K562 (cell line): ENCODE data around the gene ABR. TPM values are rescaled to one million over a fixed set of nuclear protein-coding genes. Genes with fewer than 3 reads are reported as not detected.

ENCODE experiments used
- ATAC-seq: fragments of 200-7000 bp; cut with Tn5 transposase; 3 replicates; pipeline ENCODE4 v1.9.1; 2020; ENCODE audit warnings: moderate library complexity
- BruUV-seq: library from RNA; stranded (reverse); fragments of 400-500 nt; replicated peaks from 2 replicates; lab custom pipeline; 2021; lab: Mats Ljungman, UMichigan
- CTCF ChIA-PET: fragments of 300-600 bp; formaldehyde crosslinking; extraction: SDS; loops from one replicate; lab custom pipeline; 2021; ENCODE audit warnings: low intra/inter-chr PET ratio; lab: Yijun Ruan, JAX
- POLR2A ChIA-PET: fragments of 300-600, 350-650 bp; sonication (Branson Sonifier 250); formaldehyde crosslinking; extraction: SDS; loops from one replicate; lab custom pipeline; 2021; ENCODE audit warnings: antibody characterized with exemption, inconsistent platforms; lab: Yijun Ruan, JAX
- DNase-seq, 4 experiments: peaks; one replicate each; pipeline versions ENCODE4 v3.0.0 to v3.0.0-alpha.2; 2011 to 2018; ENCODE audit warnings: low spot score in 3 of 4, mixed read lengths in 3 of 4; ENCODE audit errors: extremely low read depth in 1 of 4
- FAIRE-seq: peaks from 2 replicates; lab custom pipeline; 2011; peaks lifted over from hg19 to GRCh38; lab: Jason Lieb, UNC
- H2AFZ ChIP-seq: 2 replicates; pipeline ENCODE4 v1.6.0; 2011; ENCODE audit warnings: low read depth, low read length, control low read depth, inconsistent platforms
- H3K27ac ChIP-seq: fragments of 200-600 bp; 3 replicates; pipeline ENCODE4 v1.8.0; 2011; ENCODE audit warnings: low read depth, mild to moderate bottlenecking, control low read depth, inconsistent platforms, low read length, moderate library complexity, mixed read lengths; ENCODE audit errors: extremely low read depth
- H3K27me3 ChIP-seq, 2 experiments: fragments of 300-600 bp in 1 of 2; 2 replicates in 1 of 2; 3 replicates in 1 of 2; pipeline versions ENCODE4 v1.6.0 to v1.8.0; 2011; ENCODE audit warnings: inconsistent platforms in 2 of 2, low read length in 2 of 2, mild to moderate bottlenecking in 1 of 2, mixed read lengths in 1 of 2, moderate library complexity in 1 of 2; ENCODE audit not compliant: control insufficient read depth in 2 of 2, insufficient read depth in 2 of 2
- H3K36me3 ChIP-seq: fragments of 300-600 bp; 3 replicates; pipeline ENCODE4 v1.8.0; 2011; ENCODE audit warnings: mild to moderate bottlenecking, low read length, inconsistent platforms; ENCODE audit not compliant: control insufficient read depth, insufficient read depth
- H3K4me1 ChIP-seq, 2 experiments: fragments of 200-600 bp in 1 of 2; replicated peaks in 1 of 2; 2 replicates in 1 of 2; 3 replicates in 1 of 2; pipeline versions ENCODE4 v1.5.1 to v1.8.0; 2011; ENCODE audit warnings: inconsistent platforms in 2 of 2, low read length in 2 of 2, mild to moderate bottlenecking in 1 of 2, mixed read lengths in 1 of 2, moderate library complexity in 1 of 2; ENCODE audit not compliant: control insufficient read depth in 2 of 2, insufficient read depth in 2 of 2
- H3K4me2 ChIP-seq: 2 replicates; pipeline ENCODE4 v1.6.1; 2011; ENCODE audit warnings: low read length, control low read depth, inconsistent platforms, mixed read lengths; ENCODE audit not compliant: insufficient read depth
- H3K4me3 ChIP-seq: fragments of 200-600 bp; sonication (generic), shearing (Covaris generic); 2 replicates; pipeline ENCODE4 v1.5.1; 2016; ENCODE audit warnings: control low read depth, inconsistent platforms
- H3K79me2 ChIP-seq: fragments of 200-600 bp; 3 replicates; pipeline ENCODE4 v1.8.0; 2011; ENCODE audit warnings: low read length, inconsistent platforms; ENCODE audit not compliant: control insufficient read depth, insufficient read depth
- H3K9ac ChIP-seq, 2 experiments: 2 replicates each; pipeline versions ENCODE4 v1.6.0 to v1.6.1; 2011; ENCODE audit warnings: low read depth in 2 of 2, low read length in 2 of 2, control low read depth in 1 of 2, inconsistent platforms in 1 of 2, mild to moderate bottlenecking in 1 of 2, mixed read lengths in 1 of 2; ENCODE audit not compliant: insufficient read depth in 1 of 2
- H3K9me1 ChIP-seq: one replicate; pipeline ENCODE4 v1.6.0; 2011; ENCODE audit warnings: inconsistent platforms, mild to moderate bottlenecking, low read length, moderate library complexity; ENCODE audit not compliant: control insufficient read depth, insufficient read depth
- H3K9me3 ChIP-seq: replicated peaks from 2 replicates; pipeline ENCODE4 v1.5.1; 2011; ENCODE audit warnings: low read depth, low read length, inconsistent platforms; ENCODE audit not compliant: control insufficient read depth, insufficient read depth
- H4K20me1 ChIP-seq: replicated peaks from 2 replicates; pipeline ENCODE4 v1.6.1; 2011; ENCODE audit warnings: low read length, inconsistent platforms, mixed read lengths; ENCODE audit not compliant: control insufficient read depth, insufficient read depth
- GABPA ChIP-seq: fragments of 200-800 bp; sonication (Bioruptor generic); conservative IDR thresholded peaks from 2 replicates; pipeline ENCODE4 v1.6.1; 2016; ENCODE audit warnings: low read depth, missing genetic modification characterization, missing compliant biosample characterization
- GABPB2 ChIP-seq: fragments of 250-450 bp; sonication (Bioruptor Pico); conservative IDR thresholded peaks from 2 replicates; pipeline ENCODE4 v1.5.1; 2021; ENCODE audit warnings: mild to moderate bottlenecking
- MIER1 ChIP-seq: fragments of 450-650 bp; IDR thresholded peaks from 2 replicates; pipeline ENCODE4 v1.6.1; 2016; ENCODE audit warnings: antibody characterized with exemption, mild to moderate bottlenecking, low read depth
- NR2F6 ChIP-seq: fragments of 450-650 bp; formaldehyde crosslinking; IDR thresholded peaks from 2 replicates; pipeline ENCODE4 v1.4.0; 2020; ENCODE audit warnings: mild to moderate bottlenecking
- SAFB ChIP-seq: fragments of 200-400 bp; formaldehyde crosslinking; IDR thresholded peaks from 2 replicates; pipeline ENCODE4 v1.6.1; 2017; ENCODE audit warnings: low read depth, low read length, borderline replicate concordance
- ZFP30 ChIP-seq: fragments of 250-450 bp; sonication (Bioruptor Pico); IDR thresholded peaks from 2 replicates; pipeline ENCODE4 v1.8.0; 2022; ENCODE audit warnings: moderate library complexity, mild to moderate bottlenecking, inconsistent platforms, borderline replicate concordance
- ZNF384 ChIP-seq: IDR thresholded peaks from 2 replicates; pipeline ENCODE4 v1.6.1; 2012; ENCODE audit warnings: low read depth, low read length, improper control_type of control experiment
- ZNF551 ChIP-seq: fragments of 250-450 bp; sonication (Bioruptor Pico); IDR thresholded peaks from 2 replicates; pipeline ENCODE4 v1.5.0; 2021; ENCODE audit warnings: mild to moderate bottlenecking, moderate library complexity
- ZNF589 ChIP-seq: fragments of 200-800 bp; sonication (Bioruptor generic); IDR thresholded peaks from 2 replicates; pipeline ENCODE4 v1.6.1; 2016; ENCODE audit warnings: low read depth, missing genetic modification characterization, missing compliant biosample characterization
- WGBS: fragments of 100-300 bp; shearing (Covaris generic); methylation state at CpG from one replicate; pipeline ENCODE4 v1.1.6; 2016; ENCODE audit warnings: low coverage, mixed read lengths; ENCODE audit not compliant: insufficient coverage; ENCODE audit errors: missing lambda C conversion rate; 5-methylcytosine and 5-hydroxymethylcytosine counted together
- in situ Hi-C: fragments of 300-500 bp; cut with MboI; formaldehyde crosslinking; loops from 4 replicates; pipeline ENCODE4 v1.15.0; 2018; ENCODE audit warnings: inconsistent platforms, mixed read lengths
- intact Hi-C: fragments of 100-400 bp; cut with micrococcal nuclease; formaldehyde crosslinking; loops from 2 replicates; pipeline ENCODE4 v1.14.2; 2022
- polyA plus RNA-seq, 8 experiments: library from polyadenylated mRNA; depleted of rRNA in 4 of 8; stranded (reverse) in 5 of 8; unstranded in 3 of 8; fragments of >200 nt; fragmentation: Nextera tagmentation in 2 of 8; fragmentation: Illumina TruSeq in 1 of 8; extraction: Ambion mirVana in 2 of 8; extraction: Trizol in 1 of 8; gene quantifications; 2 replicates each; pipeline versions ENCODE4 v1.2.1 to v1.2.3, GENCODE V29; 2011 to 2014; ENCODE audit warnings: inconsistent platforms in 1 of 8, missing spikeins in 1 of 8
- total RNA-seq, 7 experiments: library from RNA; depleted of rRNA in 6 of 7; stranded (reverse); fragments of >200 nt in 6 of 7; fragmentation: Illumina TruSeq in 2 of 7; extraction: Trizol in 2 of 7; gene quantifications; 2 replicates each; pipeline versions ENCODE4 v1.2.1 to v1.2.3, GENCODE V29; 2011 to 2021; ENCODE audit warnings: low replicate concordance in 1 of 7
- TF ChIP-seq, protein P1 (sequence below): fragments of 450-650 bp; IDR thresholded peaks from 2 replicates; pipeline ENCODE4 v1.6.1; 2018; ENCODE audit warnings: mild to moderate bottlenecking, low read depth; ENCODE audit not compliant: partially characterized antibody
- TF ChIP-seq, protein P2 (sequence below): fragments of 450-650 bp; IDR thresholded peaks from 2 replicates; pipeline ENCODE4 v1.6.1; 2017; ENCODE audit warnings: antibody characterized with exemption
- TF ChIP-seq, protein P3 (sequence below): fragments of 250-450 bp; sonication (Bioruptor Pico); IDR thresholded peaks from 2 replicates; pipeline ENCODE4 v1.8.0; 2021; ENCODE audit warnings: mild to moderate bottlenecking, moderate library complexity
- TF ChIP-seq, protein P4 (sequence below): fragments of 250-450 bp; sonication (Bioruptor Pico); IDR thresholded peaks from 2 replicates; pipeline ENCODE4 v1.5.0; 2020; ENCODE audit warnings: mild to moderate bottlenecking, borderline replicate concordance

Gene ABR
- total and polyA plus RNA-seq, 9 of the 15 experiments (the other 6 are each of a cell fraction or from before 2014, with no cell fraction given) = 0.07 to 1.6 (median 0.37) TPM; not detected in 1

DNA sequence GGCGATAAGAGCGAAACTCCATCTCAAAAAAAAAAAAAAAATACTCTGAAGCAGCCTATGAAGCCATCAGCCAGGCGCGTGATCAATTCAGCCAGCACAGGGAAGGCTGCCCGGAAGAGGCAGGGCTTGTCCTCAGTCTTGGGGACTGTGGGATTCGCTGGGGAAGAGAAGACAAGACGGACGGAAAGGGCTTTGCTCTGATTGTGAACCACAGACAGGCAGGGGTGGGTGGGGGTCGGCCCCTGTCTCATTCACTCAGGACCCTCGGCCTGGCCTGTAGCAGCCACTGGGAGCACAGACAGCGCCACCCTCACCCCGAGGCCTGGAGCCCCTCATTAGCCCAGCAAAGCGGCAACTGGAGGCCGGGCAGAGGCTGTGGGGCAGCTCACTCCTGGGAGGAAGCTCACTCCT, 37.2 kb downstream of the ABR start:
- Histone ChIP-seq H3K9ac (no peak overlapping the region; a peak in 1 of 4 replicates), H3K36me3 (no peaks in the 10 kb centered on the region), H3K4me3 (no peak overlapping the region), H4K20me1 (no peaks in the 10 kb centered on the region), H3K4me1 (no peaks in the 10 kb centered on the region; a peak in 1 of 5 replicates), H3K27ac (no peak overlapping the region), H3K4me2 (no peak overlapping the region), H3K9me3 (no peaks in the 10 kb centered on the region), H2AFZ (no peak overlapping the region), H3K79me2 (no peaks in the 10 kb centered on the region), H3K27me3 (peaks cover 8 to 32% of the 10 kb centered on the region in 2 experiments; a peak in 3 of 5 replicates), H3K9me1 (no peaks in the 10 kb centered on the region)
- WGBS = 9% methylated on average over 7 of the region's 14 CpGs
- FAIRE-seq (no peak), DNase-seq (no peak), ATAC-seq (no peak)
- in situ Hi-C loops (no loop called here), intact Hi-C loops (no loop called here)
- no TSS peak for BruUV-seq
- POLR2A ChIA-PET = interaction anchor here (0.6 kb wide), 1 partner anchor 44 kb away, joined by 3 read pairs; no protein-coding TSS in a partner anchor
- CTCF ChIA-PET = no interaction called here
- TF ChIP-seq SAFB = no peak
- no peak for TF ChIP-seq MIER1
- TF ChIP-seq ZFP30 = no peak
- TF ChIP-seq, protein P1, sequence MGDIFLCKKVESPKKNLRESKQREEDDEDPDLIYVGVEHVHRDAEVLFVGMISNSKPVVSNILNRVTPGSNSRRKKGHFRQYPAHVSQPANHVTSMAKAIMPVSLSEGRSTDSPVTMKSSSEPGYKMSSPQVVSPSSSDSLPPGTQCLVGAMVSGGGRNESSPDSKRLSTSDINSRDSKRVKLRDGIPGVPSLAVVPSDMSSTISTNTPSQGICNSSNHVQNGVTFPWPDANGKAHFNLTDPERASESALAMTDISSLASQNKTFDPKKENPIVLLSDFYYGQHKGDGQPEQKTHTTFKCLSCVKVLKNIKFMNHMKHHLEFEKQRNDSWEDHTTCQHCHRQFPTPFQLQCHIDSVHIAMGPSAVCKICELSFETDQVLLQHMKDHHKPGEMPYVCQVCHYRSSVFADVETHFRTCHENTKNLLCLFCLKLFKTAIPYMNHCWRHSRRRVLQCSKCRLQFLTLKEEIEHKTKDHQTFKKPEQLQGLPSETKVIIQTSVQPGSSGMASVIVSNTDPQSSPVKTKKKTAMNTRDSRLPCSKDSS = no peak
- peak; percentile 67 for TF ChIP-seq GABPA
- TF ChIP-seq, protein P2, sequence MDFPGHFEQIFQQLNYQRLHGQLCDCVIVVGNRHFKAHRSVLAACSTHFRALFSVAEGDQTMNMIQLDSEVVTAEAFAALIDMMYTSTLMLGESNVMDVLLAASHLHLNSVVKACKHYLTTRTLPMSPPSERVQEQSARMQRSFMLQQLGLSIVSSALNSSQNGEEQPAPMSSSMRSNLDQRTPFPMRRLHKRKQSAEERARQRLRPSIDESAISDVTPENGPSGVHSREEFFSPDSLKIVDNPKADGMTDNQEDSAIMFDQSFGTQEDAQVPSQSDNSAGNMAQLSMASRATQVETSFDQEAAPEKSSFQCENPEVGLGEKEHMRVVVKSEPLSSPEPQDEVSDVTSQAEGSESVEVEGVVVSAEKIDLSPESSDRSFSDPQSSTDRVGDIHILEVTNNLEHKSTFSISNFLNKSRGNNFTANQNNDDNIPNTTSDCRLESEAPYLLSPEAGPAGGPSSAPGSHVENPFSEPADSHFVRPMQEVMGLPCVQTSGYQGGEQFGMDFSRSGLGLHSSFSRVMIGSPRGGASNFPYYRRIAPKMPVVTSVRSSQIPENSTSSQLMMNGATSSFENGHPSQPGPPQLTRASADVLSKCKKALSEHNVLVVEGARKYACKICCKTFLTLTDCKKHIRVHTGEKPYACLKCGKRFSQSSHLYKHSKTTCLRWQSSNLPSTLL = no peak
- TF ChIP-seq, protein P3, sequence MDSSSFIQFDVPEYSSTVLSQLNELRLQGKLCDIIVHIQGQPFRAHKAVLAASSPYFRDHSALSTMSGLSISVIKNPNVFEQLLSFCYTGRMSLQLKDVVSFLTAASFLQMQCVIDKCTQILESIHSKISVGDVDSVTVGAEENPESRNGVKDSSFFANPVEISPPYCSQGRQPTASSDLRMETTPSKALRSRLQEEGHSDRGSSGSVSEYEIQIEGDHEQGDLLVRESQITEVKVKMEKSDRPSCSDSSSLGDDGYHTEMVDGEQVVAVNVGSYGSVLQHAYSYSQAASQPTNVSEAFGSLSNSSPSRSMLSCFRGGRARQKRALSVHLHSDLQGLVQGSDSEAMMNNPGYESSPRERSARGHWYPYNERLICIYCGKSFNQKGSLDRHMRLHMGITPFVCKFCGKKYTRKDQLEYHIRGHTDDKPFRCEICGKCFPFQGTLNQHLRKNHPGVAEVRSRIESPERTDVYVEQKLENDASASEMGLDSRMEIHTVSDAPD = no peak
- no peak for TF ChIP-seq ZNF551
- no peak for TF ChIP-seq NR2F6 (CRISPR knock-in tag)
- TF ChIP-seq, protein P4, sequence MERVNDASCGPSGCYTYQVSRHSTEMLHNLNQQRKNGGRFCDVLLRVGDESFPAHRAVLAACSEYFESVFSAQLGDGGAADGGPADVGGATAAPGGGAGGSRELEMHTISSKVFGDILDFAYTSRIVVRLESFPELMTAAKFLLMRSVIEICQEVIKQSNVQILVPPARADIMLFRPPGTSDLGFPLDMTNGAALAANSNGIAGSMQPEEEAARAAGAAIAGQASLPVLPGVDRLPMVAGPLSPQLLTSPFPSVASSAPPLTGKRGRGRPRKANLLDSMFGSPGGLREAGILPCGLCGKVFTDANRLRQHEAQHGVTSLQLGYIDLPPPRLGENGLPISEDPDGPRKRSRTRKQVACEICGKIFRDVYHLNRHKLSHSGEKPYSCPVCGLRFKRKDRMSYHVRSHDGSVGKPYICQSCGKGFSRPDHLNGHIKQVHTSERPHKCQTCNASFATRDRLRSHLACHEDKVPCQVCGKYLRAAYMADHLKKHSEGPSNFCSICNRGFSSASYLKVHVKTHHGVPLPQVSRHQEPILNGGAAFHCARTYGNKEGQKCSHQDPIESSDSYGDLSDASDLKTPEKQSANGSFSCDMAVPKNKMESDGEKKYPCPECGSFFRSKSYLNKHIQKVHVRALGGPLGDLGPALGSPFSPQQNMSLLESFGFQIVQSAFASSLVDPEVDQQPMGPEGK (CRISPR knock-in tag) = no peak
- peak; percentile 60 for TF ChIP-seq ZNF384
- TF ChIP-seq GABPB2 (CRISPR knock-in tag) = no peak
- peak; percentile 26; the same call in 1 of the 2 replicates for TF ChIP-seq ZNF589
